Thyroid gland (tissue), 4 donors: ENCODE data around the gene ZC3H6. TPM values are rescaled to one million over a fixed set of nuclear protein-coding genes. Genes with fewer than 3 reads are reported as not detected.
A peak's percentile ranks its signal among the peaks of the same experiment; 100 is the strongest.

Experiments
- DNase-seq, 2 donors: peaks; one replicate each; pipeline ENCODE4 v3.0.0-alpha.2; 2019
- H3K27ac ChIP-seq, 3 donors: fragments of 200-600 bp; sonication (generic); 1 replicate in 2 of 3; 2 replicates in 1 of 3; pipeline ENCODE4 v1.5.1; 2016 to 2019; ENCODE audit warnings: mild to moderate bottlenecking in 1 of 3, moderate library complexity in 1 of 3
- H3K27me3 ChIP-seq: fragments of 200-600 bp; sonication (generic); one replicate; pipeline ENCODE4 v1.5.1; 2019
- H3K36me3 ChIP-seq, 2 donors: fragments of 200-600 bp; sonication (generic); one replicate each; pipeline ENCODE4 v1.5.1; 2016 to 2019
- H3K4me1 ChIP-seq, 2 donors: fragments of 200-600 bp; sonication (generic); one replicate each; pipeline ENCODE4 v1.5.1; 2017 to 2019
- H3K4me3 ChIP-seq, 3 donors: fragments of 200-600 bp; sonication (generic); replicated peaks in 1 of 3; 1 replicate in 2 of 3; 2 replicates in 1 of 3; pipeline ENCODE4 v1.5.1; 2016; ENCODE audit warnings: mild to moderate bottlenecking in 1 of 3
- H3K9me3 ChIP-seq: fragments of 200-600 bp; sonication (generic); one replicate; pipeline ENCODE4 v1.5.1; 2017
- CTCF ChIP-seq, 6 experiments: fragments of 200-600 bp in 3 of 6; fragments of 450-650 bp in 3 of 6; sonication (generic) in 3 of 6; IDR thresholded peaks; one replicate each; pipeline ENCODE4 v1.5.1; 2016 to 2019; ENCODE audit warnings: antibody characterized with exemption in 6 of 6, mild to moderate bottlenecking in 2 of 6, inconsistent platforms in 1 of 6, moderate library complexity in 1 of 6
- POLR2A ChIP-seq, 2 donors: fragments of 450-650 bp; IDR thresholded peaks; one replicate each; pipeline ENCODE4 v1.6.1; 2017; ENCODE audit warnings: antibody characterized with exemption in 2 of 2, mild to moderate bottlenecking in 2 of 2, moderate library complexity in 1 of 2
- WGBS, 2 donors: methylation state at CpG; one replicate each; pipeline ENCODE4 v1.1.5; 2017; 5-methylcytosine and 5-hydroxymethylcytosine counted together
- intact Hi-C: fragments of 100-400 bp; cut with DNase I; formaldehyde crosslinking; loops from one replicate; pipeline ENCODE4 v1.15.1; 2023
- total RNA-seq, 4 donors: library from RNA; depleted of rRNA; stranded (reverse); fragments of >200 nt; gene quantifications; one replicate each; pipeline ENCODE4 v1.2.3, GENCODE V29; 2016

Gene ZC3H6
- total RNA-seq, 4 donors from 2014 or later = 17.4 to 20.1 (median 19.0) TPM

GRCh38 chr2:112262876-112263275 lies 12.5 kb upstream of the ZC3H6 start:
- Histone ChIP-seq H3K27me3 (no peaks in the 10 kb centered on the region), H3K36me3 (no peaks in the 10 kb centered on the region), H3K4me3 (no peak overlapping the region), H3K4me1 (no peaks in the 10 kb centered on the region), H3K27ac (no peak overlapping the region), H3K9me3 (no peaks in the 10 kb centered on the region)
- no peak for DNase-seq
- TF ChIP-seq CTCF (IDR thresholded peaks at IDR 0.05) (no peak), POLR2A (IDR thresholded peaks at IDR 0.05) (no peak)
- intact Hi-C loops = loop anchor here (5.0 kb wide), 1 partner anchor 174 kb away; no protein-coding TSS in a partner anchor

- TF ChIP-seq CTCF (IDR thresholded peaks at IDR 0.05) (no peak), POLR2A (IDR thresholded peaks at IDR 0.05) (no peak)
- H3K36me3 ChIP-seq = no peaks in the 10 kb centered on the region
- no peak overlapping the region for H3K4me3 ChIP-seq
- WGBS, 2 donors = 93 to 95% methylated on average over 1 of the region's 1 CpG
- no peaks in the 10 kb centered on the region for H3K9me3 ChIP-seq
- H3K27ac ChIP-seq = no peak overlapping the region
- DNase-seq = no peak
- no peaks in the 10 kb centered on the region for H3K4me1 ChIP-seq
- H3K27me3 ChIP-seq = no peaks in the 10 kb centered on the region
- intact Hi-C loops = no loop called here
Measured at GRCh38 chr2:112268547-112268946, 6.8 kb upstream of the ZC3H6 start.

GRCh38 chr2:112272669-112273068 lies 2.7 kb upstream of the ZC3H6 start:
- Histone ChIP-seq H3K4me1 (peaks cover 11 to 13% of the 10 kb centered on the region in 2 donors), H3K27me3 (no peaks in the 10 kb centered on the region), H3K4me3 (no peak overlapping the region), H3K27ac (no peak overlapping the region), H3K9me3 (no peaks in the 10 kb centered on the region), H3K36me3 (no peaks in the 10 kb centered on the region)
- TF ChIP-seq POLR2A (IDR thresholded peaks at IDR 0.05) (no peak), CTCF (IDR thresholded peaks at IDR 0.05) (no peak)
- intact Hi-C loops = no loop called here
- DNase-seq = no peak
- 85 to 92% methylated on average over 5 of the region's 5 CpGs for WGBS, 2 donors

GRCh38 chr2:112273349-112273748 lies 2.0 kb upstream of the ZC3H6 start:
- intact Hi-C loops = no loop called here
- H3K4me1 ChIP-seq = peaks cover 11 to 14% of the 10 kb centered on the region in 2 donors
- TF ChIP-seq CTCF (IDR thresholded peaks at IDR 0.05) (no peak), POLR2A (IDR thresholded peaks at IDR 0.05) (no peak)
- no peak overlapping the region for H3K27ac ChIP-seq
- no peaks in the 10 kb centered on the region for H3K27me3 ChIP-seq
- no peaks in the 10 kb centered on the region for H3K9me3 ChIP-seq
- DNase-seq = no peak
- H3K4me3 ChIP-seq = no peak overlapping the region
- 82 to 88% methylated on average over 5 of the region's 5 CpGs for WGBS, 2 donors
- no peaks in the 10 kb centered on the region for H3K36me3 ChIP-seq

- Histone ChIP-seq H3K9me3 (no peaks in the 10 kb centered on the region), H3K36me3 (no peaks in the 10 kb centered on the region), H3K4me3 (peak overlapping the region; percentile 44 to 97 (median 78)), H3K27ac (peak overlapping the region; percentile 95 to 100 (median 100)), H3K27me3 (no peaks in the 10 kb centered on the region), H3K4me1 (peaks cover 11 to 17% of the 10 kb centered on the region in 2 donors)
- intact Hi-C loops = no loop called here
- TF ChIP-seq POLR2A (IDR thresholded peaks at IDR 0.05) (peak; percentile 46 to 84), CTCF (IDR thresholded peaks at IDR 0.05) (no peak)
- DNase-seq = peak; percentile 91 to 92
- WGBS, 2 donors = 2% methylated on average over 23 of the region's 66 CpGs
Measured at GRCh38 chr2:112275887-112276773, 733 bp downstream of the ZC3H6 start.
